NCI-H524 treated with DMSO at 0.1 percent for 48 hours (cell line): ENCODE data around the gene COX10.

Source experiments
- DNase-seq: peaks from one replicate; lab custom pipeline; 2025; lab: John Stamatoyannopoulos, UW

COX10 gene

GRCh38 chr17:14070344-14070984, 1.2 kb downstream of the COX10 start:
- no peak for DNase-seq

GRCh38 chr17:14072881-14073280, 3.6 kb downstream of the COX10 start:
- DNase-seq: no peak

GRCh38 chr17:14078027-14078426, 8.7 kb downstream of the COX10 start:
- no peak for DNase-seq

GRCh38 chr17:14080847-14081251, 11.5 kb downstream of the COX10 start:
- DNase-seq: no peak

GRCh38 chr17:14082848-14083247, 13.5 kb downstream of the COX10 start:
- DNase-seq: no peak

- DNase-seq: no peak
Measured at GRCh38 chr17:14084955-14085354, 15.7 kb downstream of the COX10 start.

GRCh38 chr17:14086189-14086588, 16.9 kb downstream of the COX10 start:
- DNase-seq: no peak

GRCh38 chr17:14089179-14089578, 19.9 kb downstream of the COX10 start:
- DNase-seq: no peak

- DNase-seq: no peak
Measured at GRCh38 chr17:14091367-14091766, 22.1 kb downstream of the COX10 start.

GRCh38 chr17:14092808-14093207, 23.5 kb downstream of the COX10 start:
- DNase-seq: no peak

GRCh38 chr17:14094676-14095601, 25.6 kb downstream of the COX10 start:
- no peak for DNase-seq

- no peak for DNase-seq
Measured at GRCh38 chr17:14095631-14096030, 26.3 kb downstream of the COX10 start.

- DNase-seq: no peak
Measured at GRCh38 chr17:14098246-14098645, 28.9 kb downstream of the COX10 start.

GRCh38 chr17:14101976-14102375, 32.7 kb downstream of the COX10 start:
- no peak for DNase-seq

GRCh38 chr17:14103836-14104235, 34.5 kb downstream of the COX10 start:
- DNase-seq: no peak

GRCh38 chr17:14104734-14105133, 35.4 kb downstream of the COX10 start:
- no peak for DNase-seq

GRCh38 chr17:14107889-14108288, 38.6 kb downstream of the COX10 start:
- DNase-seq: no peak

- no peak for DNase-seq
Measured at GRCh38 chr17:14112407-14112806, 43.1 kb downstream of the COX10 start.

- DNase-seq: no peak
Measured at GRCh38 chr17:14113137-14113536, 43.8 kb downstream of the COX10 start.

GRCh38 chr17:14116263-14117024, 47.1 kb downstream of the COX10 start:
- DNase-seq: no peak

GRCh38 chr17:14118951-14119350, 49.6 kb downstream of the COX10 start:
- DNase-seq: no peak

GRCh38 chr17:14119546-14119945, 50.2 kb downstream of the COX10 start:
- no peak for DNase-seq

- no peak for DNase-seq
Measured at GRCh38 chr17:14121952-14122351, 52.6 kb downstream of the COX10 start.
